ENCODE measurements around the gene PAPSS2. TPM values are rescaled to one million over a fixed set of nuclear protein-coding genes. Genes with fewer than 3 reads are reported as not detected.
"Not testable (repeated sequence)": the region's sequence is repeated elsewhere in the genome, so short reads cannot be mapped to it uniquely, and the experiment has no call there.

The PAPSS2 gene
- total RNA-seq, 2 donors from 2014 or later = 16.9 to 17.5 TPM

GRCh38 chr10:87617503-87617902, 42.2 kb upstream of the PAPSS2 start:
- Histone ChIP-seq H3K4me1 (peaks cover 20% of the 10 kb centered on the region), H3K36me3 (replicated peaks in 1 of 2; ENCODE audit: insufficient read depth in 1 of 2, low read depth in 2 of 2) (no peaks in the 10 kb centered on the region), H3K27ac (no peak overlapping the region), H3K4me3 (no peak overlapping the region), H3K27me3 (no peaks in the 10 kb centered on the region), H3K9me3 (no peaks in the 10 kb centered on the region)
- ATAC-seq (no peak), DNase-seq (no peak)
- TF ChIP-seq POLR2A (IDR thresholded peaks at IDR 0.05) = no peak
- no peak for TF ChIP-seq CTCF (IDR thresholded peaks at IDR 0.05)
- intact Hi-C loops (cut with DNase I) = no loop called here
- 83 to 91% methylated on average over 1 of the region's 1 CpG for WGBS, 2 donors

- no peak overlapping the region for H3K4me3 ChIP-seq
- intact Hi-C loops (cut with DNase I) = no loop called here
- no peak for TF ChIP-seq POLR2A (IDR thresholded peaks at IDR 0.05)
- TF ChIP-seq CTCF (IDR thresholded peaks at IDR 0.05) = no peak
- H3K4me1 ChIP-seq = peaks cover 20% of the 10 kb centered on the region
- no peaks in the 10 kb centered on the region for H3K36me3 ChIP-seq (replicated peaks in 1 of 2; ENCODE audit: insufficient read depth in 1 of 2, low read depth in 2 of 2)
- DNase-seq = peak; percentile 70 to 88 (median 85)
- peak; percentile 95 for ATAC-seq
- peak overlapping the region; percentile 63 to 81 (median 70) for H3K27ac ChIP-seq
- 39 to 44% methylated on average over 10 to 11 of the region's 11 CpGs for WGBS, 2 donors
- H3K9me3 ChIP-seq = no peaks in the 10 kb centered on the region
- H3K27me3 ChIP-seq = no peaks in the 10 kb centered on the region
Measured at GRCh38 chr10:87618566-87619423, 40.9 kb upstream of the PAPSS2 start.

- H3K4me1 ChIP-seq = peaks cover 20% of the 10 kb centered on the region
- no peaks in the 10 kb centered on the region for H3K36me3 ChIP-seq (replicated peaks in 1 of 2; ENCODE audit: insufficient read depth in 1 of 2, low read depth in 2 of 2)
- 87 to 88% methylated on average over 5 of the region's 5 CpGs for WGBS, 2 donors
- no peak for ATAC-seq
- H3K4me3 ChIP-seq = no peak overlapping the region
- no peak for TF ChIP-seq CTCF (IDR thresholded peaks at IDR 0.05)
- intact Hi-C loops (cut with DNase I) = no loop called here
- H3K27ac ChIP-seq = no peak overlapping the region
- no peaks in the 10 kb centered on the region for H3K27me3 ChIP-seq
- H3K9me3 ChIP-seq = no peaks in the 10 kb centered on the region
- DNase-seq = no peak
Measured at GRCh38 chr10:87619705-87620104, 40.0 kb upstream of the PAPSS2 start.

- DNase-seq; intact Hi-C loops (cut with DNase I); H3K27ac ChIP-seq; H3K4me3 ChIP-seq; H3K9me3 ChIP-seq; H3K36me3 ChIP-seq (replicated peaks in 1 of 2; ENCODE audit: insufficient read depth in 1 of 2, low read depth in 2 of 2); H3K27me3 ChIP-seq; ATAC-seq: not testable (repeated sequence)
- H3K4me1 ChIP-seq = peaks cover 20% of the 10 kb centered on the region
Measured at GRCh38 chr10:87621440-87621839, 38.2 kb upstream of the PAPSS2 start.

GRCh38 chr10:87622314-87623004, 37.2 kb upstream of the PAPSS2 start:
- H3K9me3 ChIP-seq = no peaks in the 10 kb centered on the region
- no peak overlapping the region for H3K27ac ChIP-seq
- 87 to 94% methylated on average over 6 to 7 of the region's 7 CpGs for WGBS, 2 donors
- ATAC-seq = no peak
- H3K4me1 ChIP-seq = peaks cover 19% of the 10 kb centered on the region
- H3K4me3 ChIP-seq = no peak overlapping the region
- no peaks in the 10 kb centered on the region for H3K27me3 ChIP-seq
- intact Hi-C loops (cut with DNase I) = no loop called here
- TF ChIP-seq POLR2A (IDR thresholded peaks at IDR 0.05) = no peak
- no peak for TF ChIP-seq CTCF (IDR thresholded peaks at IDR 0.05)
- no peak for DNase-seq
- no peaks in the 10 kb centered on the region for H3K36me3 ChIP-seq (replicated peaks in 1 of 2; ENCODE audit: insufficient read depth in 1 of 2, low read depth in 2 of 2)

Measured in body of pancreas (tissue), 4 donors.